Measurements from ENCODE around the gene LTB4R. TPM values are rescaled to one million over a fixed set of nuclear protein-coding genes. Genes with fewer than 3 reads are reported as not detected.
"Not testable (repeated sequence)": the region's sequence is repeated elsewhere in the genome, so short reads cannot be mapped to it uniquely, and the experiment has no call there.

LTB4R gene
- polyA plus RNA-seq, 1 donor, result 6.7 TPM

DNA sequence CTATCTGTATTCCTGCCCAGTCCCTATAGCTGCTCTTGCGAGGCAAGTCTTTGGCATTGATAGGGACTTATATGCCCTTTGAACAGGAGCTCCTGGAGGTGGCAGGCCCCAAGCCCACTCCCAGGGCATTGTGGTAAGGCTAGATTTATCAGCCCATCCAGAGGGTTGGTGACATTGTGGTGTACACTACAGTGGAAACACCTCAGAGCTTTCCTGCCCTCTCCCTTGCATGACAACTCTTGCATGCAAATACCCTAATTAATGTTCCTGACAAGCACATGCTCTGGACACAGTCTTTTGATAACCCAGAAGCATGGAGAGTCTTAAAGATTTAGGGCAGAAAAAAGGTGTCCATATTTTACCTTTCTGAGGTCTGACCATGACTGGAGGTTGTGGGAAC is 29.3 kb downstream of the LTB4R start:
- DNase-seq, result no peak

DNA sequence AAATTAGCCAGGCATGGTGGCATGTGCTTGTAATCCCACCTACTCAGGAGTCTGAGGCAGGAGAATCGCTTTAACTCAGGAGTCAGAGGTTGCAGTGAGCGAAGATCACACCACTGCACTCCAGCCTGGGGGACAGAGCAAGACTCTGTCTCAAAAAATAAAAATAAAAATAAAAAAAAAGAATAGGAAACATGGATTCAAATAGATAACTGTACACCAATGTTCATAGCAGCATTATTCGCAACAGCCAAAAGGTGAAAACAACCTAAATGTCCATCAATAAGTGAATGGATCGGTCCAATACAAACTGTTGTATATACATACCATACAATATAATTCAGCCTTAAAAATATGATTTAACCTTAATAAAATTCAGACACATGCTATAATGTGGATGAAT is 31.6 kb downstream of the LTB4R start:
- no peak for DNase-seq

DNA sequence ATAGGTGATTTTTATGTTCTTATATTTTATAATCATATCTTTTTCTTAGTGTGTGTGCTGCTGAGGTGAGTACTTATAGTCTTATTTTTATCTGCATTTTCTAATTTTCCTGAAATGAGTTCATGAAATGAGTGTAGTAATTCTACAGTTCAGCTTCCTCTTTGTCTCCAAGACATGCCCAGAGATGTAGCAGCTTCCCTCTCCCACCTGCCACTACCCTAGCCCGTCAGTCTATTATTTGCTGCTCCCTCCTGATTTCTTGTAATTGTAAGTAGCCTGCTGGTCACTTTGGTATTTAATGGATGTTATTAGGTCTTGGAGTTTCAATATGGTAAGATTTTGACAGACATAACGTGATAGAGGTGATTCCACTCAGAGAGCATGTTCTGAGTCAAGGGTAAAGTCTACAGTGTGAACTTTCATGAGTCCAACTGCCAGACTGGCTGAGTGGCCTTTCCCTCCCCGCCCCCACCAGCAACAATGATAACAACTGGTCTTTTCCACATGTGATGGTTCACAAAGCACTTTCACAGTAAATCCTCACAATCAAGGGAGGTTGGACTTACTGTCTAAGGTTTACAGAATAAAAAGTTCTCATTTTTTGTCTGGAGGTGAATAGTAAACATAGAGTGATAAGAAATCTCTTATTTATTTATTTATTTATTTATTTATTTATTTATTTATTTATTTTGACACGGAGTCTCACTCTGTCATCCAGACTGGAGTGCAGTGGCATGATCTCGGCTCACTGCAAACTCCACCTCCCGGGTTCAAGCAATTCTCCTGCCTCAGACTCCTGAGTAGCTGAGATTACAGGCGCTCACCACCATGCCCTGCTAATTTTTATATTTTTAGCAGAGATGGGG is 32.7 kb downstream of the LTB4R start:
- no peak for DNase-seq

DNA sequence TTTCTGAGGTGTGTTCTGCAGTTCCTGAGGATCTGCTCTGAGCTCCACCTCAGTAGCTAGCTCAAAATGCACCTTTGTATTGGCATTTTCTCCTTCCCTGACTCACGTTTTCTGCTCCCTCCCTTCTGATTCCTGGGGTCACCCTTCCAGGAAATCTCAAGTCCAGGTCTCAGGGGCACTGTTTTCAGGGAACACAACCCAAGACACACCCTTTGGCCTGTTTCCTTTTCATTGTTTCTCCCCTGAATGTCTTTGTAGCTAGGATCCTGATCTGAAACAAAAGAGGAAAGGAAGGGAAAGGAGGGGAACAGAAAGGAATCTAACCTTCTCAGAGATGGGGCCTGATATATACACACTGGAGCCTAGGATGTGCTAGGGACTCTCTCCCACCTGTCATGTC is 35.8 kb downstream of the LTB4R start:
- DNase-seq, result no peak

DNA sequence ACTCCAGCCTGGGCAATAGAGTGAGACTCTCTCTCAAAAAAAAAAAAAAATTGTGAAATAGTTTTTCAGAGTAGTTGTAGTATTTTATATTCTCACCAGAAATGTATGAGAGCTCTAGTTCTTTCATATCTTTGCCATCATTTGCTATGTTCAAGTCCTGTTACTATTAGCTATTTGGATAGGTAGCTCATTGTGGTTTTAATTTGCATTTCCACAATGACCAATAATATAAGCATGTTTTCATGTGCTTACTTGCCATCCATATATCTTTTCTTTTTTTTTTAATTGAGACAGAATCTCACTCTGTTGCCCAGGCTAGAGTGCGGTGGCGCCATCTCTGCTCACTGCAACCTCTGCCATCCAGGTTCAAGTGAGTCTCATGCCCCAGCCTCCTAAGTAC is 36.9 kb downstream of the LTB4R start:
- DNase-seq, result no peak

DNA sequence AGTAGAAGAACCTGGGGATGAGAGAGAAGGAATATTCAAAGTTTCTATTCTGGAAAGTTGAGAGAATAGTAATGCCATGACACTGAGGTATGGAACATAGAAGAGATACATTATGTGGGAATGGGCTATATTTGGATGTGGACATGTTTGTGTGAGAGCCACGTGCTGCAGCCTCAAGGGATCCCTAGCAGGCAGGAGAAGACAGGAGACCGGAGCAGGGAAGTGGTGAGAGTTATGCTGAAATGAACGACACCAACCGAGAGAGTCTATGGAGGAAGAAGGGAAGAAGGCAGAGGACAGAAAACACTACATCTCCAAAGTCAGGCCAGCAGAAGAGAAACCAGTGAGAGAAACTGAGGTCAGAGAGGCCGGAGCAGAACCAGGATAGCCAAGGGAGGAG is 38.4 kb downstream of the LTB4R start:
- DNase-seq, result no peak

DNA sequence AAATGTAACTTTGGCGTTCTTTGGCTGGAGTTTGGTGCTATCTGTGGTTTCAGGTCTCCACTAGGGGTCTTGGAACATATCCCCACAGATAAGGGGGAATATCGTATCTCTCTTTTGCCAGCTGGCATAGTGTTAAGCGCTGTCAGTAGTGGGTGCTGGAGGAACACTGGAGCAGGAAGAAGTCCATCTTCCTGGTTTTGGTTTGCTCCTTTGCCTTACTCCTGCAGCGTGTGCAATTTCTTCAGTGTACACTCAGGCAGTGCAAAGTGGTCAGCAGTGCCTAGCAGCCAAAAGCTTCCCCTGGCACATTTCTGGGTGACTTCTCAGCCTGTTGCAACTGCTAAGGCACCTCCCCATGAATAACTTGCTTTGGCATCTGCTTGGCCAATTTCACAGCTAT is 40.2 kb downstream of the LTB4R start:
- no peak for DNase-seq

DNA sequence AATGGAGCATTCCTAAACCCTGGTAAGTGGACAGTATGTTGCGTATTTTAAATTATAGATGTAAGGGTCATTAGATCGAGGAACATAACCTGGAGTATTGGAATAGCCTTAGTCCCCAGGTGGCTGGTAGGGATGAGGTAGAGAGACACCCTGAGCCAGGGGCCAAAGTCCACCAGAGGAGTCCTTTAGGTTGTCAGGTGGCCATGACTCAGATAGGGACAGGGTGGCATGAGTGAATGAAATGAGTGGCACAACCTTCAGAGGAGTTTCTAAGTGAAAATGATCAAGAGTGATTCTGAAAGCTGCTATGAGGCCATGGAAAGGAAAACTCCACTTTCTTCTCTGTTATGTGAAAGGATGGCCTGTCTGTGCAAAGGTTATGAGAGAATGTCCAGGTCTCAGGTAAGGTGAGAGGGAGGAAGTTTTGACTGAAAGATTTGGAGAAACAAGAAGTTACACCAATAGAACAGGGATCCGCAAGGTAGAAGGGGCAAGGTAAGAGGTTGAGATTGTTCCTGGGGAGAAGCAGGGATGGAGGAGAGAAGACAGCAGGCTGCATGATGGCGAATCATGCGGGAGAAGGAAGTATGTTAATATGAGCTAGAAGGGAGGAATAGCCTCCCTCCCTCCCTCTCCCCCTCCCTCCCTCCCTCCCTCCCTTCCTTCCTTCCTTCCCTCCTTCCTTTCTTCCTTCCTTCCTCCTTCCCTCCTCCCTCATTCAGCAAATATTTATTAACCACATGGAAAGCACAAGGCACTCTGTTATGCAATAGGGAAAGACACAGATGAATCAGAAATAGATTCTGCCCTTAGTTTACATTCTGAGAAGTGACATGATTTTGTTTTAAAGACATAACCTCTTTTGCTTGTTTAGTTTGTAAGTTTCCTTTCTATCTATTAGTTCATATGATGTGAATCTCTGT is 42.5 kb downstream of the LTB4R start:
- no peak for DNase-seq

DNA sequence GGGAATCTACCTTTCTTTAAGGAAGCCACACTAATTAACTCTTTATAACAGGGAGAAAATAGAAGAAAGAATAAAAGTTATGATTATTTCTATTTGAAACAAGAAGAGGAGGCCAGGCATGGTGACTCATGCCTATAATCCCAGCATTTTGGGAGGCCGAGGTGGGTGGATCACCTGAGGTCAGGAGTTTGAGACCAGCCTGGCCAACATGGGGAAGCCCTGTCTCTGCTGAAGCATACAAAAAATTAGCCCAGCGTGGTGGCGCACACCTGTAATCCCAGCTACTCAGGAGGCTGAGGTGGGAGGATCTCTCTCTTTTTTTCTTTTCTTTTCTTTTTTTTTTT is 43.2 kb downstream of the LTB4R start:
- DNase-seq, result not testable (repeated sequence)

DNA sequence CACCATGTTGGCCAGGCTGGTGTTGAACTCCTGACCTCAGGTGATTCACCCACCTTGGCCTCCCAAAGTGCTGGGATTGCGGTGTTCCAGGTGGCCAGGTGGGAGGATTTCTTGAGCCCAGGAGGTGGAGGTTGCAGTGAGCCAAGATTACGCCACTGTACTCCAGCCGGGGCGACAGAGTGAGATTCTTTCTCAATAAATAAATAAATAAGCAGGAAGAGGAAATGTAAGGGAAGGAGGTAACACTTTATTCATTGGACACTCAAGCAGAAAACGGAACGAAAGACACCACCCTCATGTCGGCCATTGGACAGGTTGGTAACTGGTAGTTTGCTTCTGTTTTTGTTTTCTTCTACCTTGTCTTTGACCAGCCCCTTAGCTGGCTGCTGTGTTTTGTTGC is 43.7 kb downstream of the LTB4R start:
- no peak for DNase-seq

DNA sequence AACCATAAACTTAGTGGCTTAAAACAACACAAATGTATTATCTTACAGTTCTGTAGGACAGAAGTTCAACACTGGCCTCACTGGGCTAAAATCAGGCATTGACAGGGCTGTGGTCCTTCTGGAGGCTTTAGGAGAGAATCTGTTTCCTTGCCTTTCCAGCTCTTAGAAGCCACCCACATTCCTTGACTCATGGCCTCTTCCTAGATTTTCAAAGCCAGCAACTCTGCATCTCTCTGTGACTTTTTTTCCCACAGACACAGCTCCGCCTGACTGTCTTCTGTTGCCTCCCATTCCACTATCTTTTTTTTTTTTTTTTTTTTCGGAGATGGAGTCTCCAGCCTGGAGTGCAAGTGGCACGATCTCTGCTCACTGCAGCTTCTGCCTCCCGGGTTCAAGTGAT is 44.9 kb downstream of the LTB4R start:
- no peak for DNase-seq

DNA sequence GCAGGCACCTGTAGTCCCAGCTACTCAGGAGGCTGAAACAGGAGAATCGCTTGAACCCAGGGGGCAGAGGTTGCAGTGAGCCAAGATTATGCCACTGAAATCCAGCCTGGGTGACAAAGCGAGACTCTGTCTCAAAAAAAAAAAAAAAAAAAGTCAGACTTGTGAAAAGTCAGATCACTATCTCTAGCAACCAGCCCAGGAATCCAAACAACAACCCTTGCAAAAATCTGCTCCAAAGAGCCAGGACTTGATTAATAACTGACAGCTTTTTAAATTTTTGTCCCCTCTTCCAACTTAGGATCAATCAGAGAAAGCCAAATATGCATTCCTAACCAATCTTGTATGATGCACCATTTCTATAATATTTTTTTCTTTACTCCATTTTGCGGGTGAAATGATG is 49.0 kb downstream of the LTB4R start:
- no peak for DNase-seq

DNA sequence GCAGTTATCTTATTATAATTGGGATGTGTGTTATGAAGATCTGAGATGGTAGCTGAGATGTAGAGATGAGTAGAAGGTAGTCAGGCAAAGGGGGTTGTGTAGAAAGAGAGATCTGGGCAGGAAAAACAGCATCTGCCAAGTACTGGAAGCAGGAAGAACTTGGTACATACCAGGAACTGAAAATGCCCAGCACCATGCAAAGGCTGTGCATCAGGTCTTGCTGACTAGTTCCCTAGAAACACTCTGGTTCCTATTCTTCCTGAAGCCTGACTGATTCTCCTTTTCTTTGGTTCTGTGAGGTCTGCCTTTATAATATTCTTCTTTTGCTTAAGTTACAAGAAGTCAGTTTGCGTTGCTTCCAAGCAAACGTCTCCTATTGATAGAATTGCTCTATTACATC is 50.0 kb downstream of the LTB4R start:
- DNase-seq, result no peak

DNA sequence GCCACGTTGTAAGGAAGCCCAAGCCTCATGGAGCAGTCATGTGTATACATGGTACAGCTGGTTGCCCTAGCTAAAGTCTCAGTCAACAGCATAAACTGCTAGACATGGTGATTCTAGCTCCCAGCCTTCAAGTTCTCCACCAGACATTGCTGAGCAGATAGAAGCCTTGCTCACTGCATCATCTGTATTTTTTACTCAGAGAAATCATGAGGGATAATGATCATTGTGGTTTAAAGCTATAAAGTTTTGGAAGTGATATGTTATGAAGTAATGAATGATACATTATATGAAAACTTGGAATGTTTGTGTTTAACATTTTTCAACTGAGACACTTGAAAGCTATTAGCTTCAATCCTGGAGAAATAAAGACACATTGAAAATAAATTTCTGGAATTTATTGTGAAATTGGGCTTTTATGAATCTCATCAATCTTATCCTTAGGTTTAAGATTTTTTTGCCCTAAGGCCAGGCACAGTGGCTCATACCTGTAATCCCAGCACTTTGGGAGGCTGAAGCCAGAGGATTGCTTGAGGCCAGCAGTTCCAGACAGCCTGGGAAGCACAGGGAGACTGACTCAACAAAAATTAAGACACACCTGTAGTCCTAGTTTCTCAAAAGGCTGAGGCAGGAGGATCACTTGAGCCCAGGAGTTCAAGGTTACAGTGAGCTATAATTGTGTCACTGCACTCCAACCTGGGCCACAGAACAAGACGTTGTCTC is 51.1 kb downstream of the LTB4R start:
- DNase-seq, result no peak

DNA sequence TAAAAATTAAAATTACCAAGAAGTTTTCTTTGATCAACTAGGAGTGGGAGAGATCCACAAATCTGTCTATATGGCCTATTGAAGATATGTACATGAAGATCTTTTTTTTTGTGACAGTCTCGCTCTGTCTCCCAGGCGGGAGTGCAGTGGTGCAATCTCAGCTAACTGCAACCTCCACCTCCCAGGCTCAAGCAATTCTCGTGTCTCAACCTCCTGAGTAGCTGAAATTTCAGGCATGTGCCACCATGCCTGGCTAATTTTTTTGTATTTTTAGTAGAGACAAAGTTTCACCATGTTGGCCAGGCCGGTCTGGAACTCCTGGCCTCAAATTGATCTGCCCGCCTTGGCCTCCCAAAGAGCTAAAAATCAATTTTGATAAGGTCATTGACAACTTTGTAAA is 52.1 kb downstream of the LTB4R start:
- DNase-seq, result no peak

DNA sequence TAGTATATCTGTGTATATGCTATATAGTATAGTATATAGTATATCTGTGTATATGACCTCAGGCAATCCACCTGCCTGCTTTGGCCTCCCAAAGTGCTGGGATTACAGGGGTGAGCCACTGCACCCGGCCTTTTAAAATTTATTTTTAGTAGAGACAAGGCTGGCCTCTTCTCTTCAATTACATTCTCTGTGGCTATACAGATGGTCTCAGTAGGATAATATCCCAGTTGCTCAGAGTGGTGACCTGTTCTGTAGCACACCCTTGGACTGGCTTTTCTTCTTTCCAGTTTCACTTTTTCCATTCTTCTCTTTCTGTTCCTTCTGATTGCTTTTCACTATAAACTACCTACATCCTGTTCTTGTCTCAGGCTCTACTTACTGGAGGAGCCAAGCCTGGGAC is 53.5 kb downstream of the LTB4R start:
- no peak for DNase-seq

DNA sequence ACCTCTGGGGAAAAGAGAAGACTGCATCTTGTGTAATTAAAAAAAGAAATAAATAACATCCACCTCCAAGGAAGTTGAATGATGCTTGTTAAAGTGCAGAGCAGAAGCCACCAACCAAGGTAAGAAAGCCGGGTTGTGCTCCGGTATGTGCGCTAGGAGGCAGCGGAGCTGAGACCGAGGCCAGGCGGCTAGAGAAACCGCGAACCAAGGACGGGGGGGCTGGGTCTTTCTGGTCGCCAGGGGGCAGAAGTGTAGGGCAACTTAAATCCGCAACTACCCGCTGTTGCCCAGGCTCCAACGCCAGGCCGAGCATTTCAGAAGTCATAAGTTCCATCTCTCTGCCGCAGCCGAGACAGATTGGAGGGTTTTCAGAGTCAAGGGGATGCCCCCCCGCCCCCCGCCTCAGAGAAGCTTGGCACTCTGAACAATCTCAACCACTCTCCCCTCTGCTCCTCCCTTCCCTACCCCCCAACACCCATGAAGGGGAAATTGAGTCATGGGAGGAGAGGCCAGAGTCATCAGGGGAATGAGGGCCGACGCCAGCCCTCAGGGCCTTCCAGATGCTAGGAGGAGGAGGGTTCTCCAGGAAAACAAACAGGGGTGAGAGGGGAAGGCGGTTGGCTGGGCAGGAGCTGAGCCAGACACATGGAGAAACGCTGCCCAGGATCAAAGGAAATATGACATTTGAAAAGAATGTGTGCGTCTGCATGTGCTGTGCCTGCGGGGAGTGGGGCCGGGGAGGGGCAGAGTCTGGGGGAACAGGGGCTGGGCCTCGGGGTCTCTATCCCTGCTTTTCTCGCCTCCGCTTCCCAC is 54.5 kb downstream of the LTB4R start:
- peak; percentile 86 for DNase-seq

DNA sequence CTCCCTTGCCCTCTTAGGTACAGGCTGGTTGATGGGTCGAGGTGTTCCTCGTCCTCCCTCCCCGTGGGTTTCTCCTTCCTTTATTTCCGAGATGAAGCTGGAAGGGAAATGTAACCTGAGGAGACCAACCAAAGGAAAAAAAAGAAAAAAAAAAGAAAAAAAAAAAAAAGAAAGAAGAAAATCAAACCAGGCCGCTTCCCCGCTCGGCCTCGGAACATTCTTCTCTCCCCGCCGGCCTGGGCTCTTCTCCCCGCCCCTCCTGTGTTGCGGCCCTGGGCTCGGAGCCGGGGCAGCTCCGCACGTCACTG is 55.1 kb downstream of the LTB4R start:
- DNase-seq, result no peak

DNA sequence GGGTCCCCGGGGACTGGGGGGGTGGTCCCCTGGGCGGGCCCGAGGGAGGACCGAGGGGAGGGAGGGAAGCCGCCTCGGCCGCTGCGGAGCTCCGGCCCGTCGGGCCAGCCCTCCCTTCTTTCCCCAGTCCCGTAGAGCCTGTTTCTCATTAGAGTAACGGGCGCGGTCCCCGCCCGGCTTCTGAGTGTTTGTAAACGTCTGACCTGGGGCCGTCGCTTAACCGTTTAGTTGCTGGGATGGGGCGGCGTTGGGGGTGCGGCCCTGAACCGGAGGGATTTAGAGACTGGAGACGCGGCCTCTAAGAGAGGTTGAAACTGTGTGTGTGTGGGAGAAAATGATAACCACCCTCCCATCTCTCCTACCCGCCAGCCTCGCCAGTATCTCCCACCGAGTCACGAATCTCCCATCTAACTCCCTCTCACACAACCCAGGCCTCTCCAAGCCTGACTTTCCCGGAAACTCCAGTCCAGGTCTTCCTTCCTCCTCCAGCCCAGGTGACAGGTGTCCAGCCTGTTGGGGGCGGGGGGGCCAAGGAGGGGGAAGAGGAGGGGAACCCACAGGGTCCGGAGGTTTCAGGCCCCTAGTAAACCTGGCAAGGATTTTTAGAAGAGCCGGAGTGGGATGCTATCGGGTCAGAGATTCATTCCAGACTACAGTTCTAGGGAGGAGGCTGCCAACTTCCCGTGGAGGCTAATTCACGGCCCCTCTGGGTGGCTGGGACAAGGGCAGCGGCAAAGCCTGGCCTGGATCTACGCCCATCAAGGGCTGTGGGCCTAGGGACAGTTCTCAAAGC is 55.6 kb downstream of the LTB4R start:
- DNase-seq, result peak; percentile 98
